Bone marrow (tissue), 2 donors: ENCODE measurements around the gene KL.

Experiments
- DNase-seq, 2 donors: peaks; one replicate each; lab custom pipeline; 2025; lab: John Stamatoyannopoulos, UW

KL gene

GRCh38 chr13:33016414-33017322 lies at the start of gene KL:
Gene KL, plus strand, starts transcription at chr13:33016423. Its CDS starts 18 bp downstream, at chr13:33016441.
- DNase-seq, result peak in 1 of 2 donors; percentile 54

DNA sequence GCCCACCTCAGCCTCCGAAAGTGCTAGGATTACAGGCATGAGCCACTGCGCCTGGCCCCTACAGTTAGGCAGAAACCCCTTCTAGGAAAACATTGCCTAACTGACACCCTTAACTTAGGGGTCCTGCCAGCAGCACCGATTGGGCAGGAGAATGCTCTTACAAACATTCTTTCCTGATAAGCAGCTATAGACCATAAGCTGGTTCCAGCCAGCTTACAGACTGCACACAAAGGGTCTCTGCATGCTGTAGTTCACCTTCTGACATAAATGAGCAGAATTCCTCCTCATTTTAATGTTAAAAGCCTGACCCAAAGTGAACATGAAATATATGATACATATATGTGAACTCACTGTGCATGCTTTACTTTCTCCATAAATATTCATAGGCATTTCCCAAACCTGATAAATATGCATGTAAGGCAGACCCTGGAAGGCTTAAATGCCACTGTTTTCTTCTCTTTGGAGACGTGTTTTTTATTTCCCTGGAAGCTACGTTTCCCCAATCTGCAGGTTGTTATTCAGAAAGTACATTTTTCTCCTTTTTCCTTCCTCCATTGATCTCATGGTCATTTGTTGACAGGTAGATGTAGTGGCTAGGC lies 48.5 kb upstream of the KL start:
- DNase-seq, result no peak

- DNase-seq, result no peak
These were observed 47.9 kb upstream of the KL start for GRCh38 chr13:32968316-32968715.

- no peak for DNase-seq
These were observed 47.4 kb upstream of the KL start for GRCh38 chr13:32968793-32969192.

- DNase-seq, result no peak
These were observed 46.7 kb upstream of the KL start for GRCh38 chr13:32969516-32969941.

GRCh38 chr13:32976056-32976805 lies 40.0 kb upstream of the KL start:
- DNase-seq, result no peak

DNA sequence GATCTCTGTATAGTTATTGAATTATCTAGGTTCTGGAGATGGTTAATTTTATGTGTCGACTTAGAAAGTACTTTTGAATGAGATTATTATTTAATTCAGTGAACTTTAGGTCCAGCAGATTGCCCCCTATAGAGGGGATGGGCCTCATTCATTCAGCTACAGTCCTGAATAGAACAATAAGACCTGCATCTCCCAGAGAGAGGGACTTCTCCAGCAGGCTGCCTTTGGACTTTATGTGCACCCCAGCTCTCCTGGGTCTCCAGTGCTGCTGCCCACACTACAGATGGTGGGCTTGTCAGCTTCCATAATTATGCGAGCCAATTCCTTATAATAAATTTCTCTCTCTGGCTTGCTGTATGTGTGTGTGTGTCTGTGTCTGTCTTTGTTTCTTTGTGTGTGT lies 39.3 kb upstream of the KL start:
- no peak for DNase-seq

DNA sequence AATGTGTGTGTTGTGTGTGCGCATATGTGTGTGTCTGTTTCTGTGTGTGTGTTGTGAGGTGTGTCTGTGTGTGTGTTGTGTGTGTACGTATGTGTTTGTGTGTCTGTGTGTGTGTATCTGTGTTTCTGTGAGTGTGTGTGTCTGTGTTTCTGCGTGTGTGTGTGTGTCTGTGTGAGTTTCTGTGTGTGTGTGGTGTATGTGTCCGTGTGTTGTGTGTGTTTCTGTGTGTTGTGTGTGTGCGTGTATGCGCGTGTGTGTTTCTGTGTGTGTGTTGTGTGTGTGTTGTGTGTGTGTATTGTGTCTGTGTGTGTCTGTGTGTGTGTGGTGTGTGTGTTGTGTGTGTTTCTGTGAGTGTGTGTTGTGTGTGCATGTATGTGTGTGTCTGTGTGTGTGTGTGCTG lies 38.9 kb upstream of the KL start:
- DNase-seq, result no peak

DNA sequence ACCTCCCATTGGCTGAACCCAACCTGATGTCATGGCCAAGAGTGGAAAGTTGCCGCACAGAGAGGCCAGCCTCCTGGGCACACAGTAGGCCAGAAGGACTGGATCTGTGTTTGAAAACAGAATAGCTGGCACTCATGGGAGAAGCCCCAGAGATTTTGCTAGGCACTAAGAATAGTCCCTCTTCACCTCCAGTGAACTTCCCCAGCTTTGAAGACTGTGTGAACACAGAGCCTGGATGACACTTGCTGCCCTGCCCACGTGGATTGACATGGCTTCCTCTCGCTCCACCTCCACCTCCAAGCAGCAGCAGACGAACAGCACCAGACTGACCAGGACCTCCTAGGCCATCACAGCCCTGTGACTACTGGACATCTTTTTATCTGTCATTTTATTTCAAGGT lies 37.9 kb upstream of the KL start:
- DNase-seq, result no peak

GRCh38 chr13:32983058-32983457 lies 33.2 kb upstream of the KL start:
- no peak for DNase-seq

- DNase-seq, result no peak
These were observed 31.2 kb upstream of the KL start for GRCh38 chr13:32984857-32985626.

- no peak for DNase-seq
These were observed 29.7 kb upstream of the KL start for GRCh38 chr13:32986552-32986951.

DNA sequence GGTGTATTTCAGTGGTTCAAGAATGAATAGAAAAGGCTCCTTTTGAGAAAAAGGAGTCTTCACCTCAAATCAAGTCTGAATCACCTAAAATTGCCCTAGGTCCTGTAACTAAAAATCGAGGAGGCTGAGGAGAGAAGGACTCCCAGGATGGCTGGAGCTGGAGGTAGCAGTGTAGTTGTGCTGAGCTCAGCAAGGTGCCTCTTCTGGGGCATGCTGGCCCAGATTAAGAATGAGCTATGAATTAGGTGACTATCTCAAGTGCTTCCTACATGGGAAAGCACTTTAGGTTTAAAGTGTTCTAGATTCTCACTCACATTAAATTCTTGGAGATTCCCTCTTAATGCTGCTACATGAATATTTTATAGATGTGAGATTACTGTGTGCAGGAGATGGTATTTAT lies 28.8 kb upstream of the KL start:
- no peak for DNase-seq

GRCh38 chr13:32988608-32989289 lies 27.5 kb upstream of the KL start:
- DNase-seq, result peak in 1 of 2 donors; percentile 2

DNA sequence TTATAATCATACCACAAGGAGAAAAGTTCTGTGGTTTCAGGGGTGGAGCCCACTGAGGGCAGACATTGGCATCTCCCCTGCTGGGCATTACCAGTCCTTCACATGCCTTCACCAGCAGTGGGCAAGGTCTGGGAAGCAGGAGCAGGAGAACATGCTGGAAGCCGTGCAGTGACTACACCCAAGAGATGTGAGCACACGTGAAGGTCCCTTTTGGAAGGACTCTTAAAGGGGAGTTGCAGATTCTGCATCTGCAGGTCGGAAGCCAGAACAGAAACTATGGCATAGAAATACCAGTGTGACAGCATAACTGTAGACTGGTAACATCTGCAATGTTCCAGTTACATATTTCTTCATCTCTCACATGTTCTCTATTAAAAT lies 26.9 kb upstream of the KL start:
- DNase-seq, result no peak

GRCh38 chr13:32989942-32990341 lies 26.3 kb upstream of the KL start:
- DNase-seq, result no peak

DNA sequence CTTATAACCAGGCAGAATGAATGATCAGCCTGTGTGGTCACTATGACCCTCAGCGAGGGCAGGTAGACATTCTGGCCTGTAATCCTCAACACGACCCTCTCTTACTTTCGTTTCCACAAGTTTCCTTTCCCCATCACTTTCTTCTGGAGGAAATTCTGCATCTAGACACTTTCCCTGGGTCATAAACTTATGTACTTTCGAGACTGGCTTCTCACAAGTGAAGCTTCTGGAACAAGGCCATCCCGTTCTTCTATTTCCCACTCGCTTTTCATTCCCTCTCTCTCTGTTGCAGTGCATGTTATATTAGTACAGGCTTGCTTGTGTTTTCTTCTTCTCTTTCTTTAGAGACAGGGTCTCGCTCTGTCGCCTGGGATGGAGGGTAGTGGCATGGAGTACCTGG lies 23.1 kb upstream of the KL start:
- DNase-seq, result no peak

- DNase-seq, result no peak
These were observed 18.8 kb upstream of the KL start for GRCh38 chr13:32997399-32997798.

DNA sequence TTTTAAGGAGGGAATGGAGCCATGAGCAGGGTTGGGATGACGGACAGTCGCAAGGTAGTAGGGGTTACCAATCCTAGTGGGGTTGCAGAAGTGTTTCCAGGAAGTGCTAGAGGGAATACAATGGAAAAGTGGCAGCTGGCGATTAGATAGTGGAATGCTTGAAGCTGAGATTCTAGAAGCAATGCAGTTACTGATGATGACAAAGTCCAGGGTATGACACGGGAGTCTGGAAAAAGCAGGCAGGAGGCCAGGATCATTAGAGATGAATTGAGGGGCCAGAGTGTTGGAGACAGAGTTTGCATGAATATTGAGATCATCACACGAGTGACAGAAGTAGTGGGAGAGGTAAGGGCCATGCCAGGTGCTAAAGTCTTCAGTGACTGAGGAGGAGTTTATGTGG lies 17.3 kb upstream of the KL start:
- DNase-seq, result no peak

DNA sequence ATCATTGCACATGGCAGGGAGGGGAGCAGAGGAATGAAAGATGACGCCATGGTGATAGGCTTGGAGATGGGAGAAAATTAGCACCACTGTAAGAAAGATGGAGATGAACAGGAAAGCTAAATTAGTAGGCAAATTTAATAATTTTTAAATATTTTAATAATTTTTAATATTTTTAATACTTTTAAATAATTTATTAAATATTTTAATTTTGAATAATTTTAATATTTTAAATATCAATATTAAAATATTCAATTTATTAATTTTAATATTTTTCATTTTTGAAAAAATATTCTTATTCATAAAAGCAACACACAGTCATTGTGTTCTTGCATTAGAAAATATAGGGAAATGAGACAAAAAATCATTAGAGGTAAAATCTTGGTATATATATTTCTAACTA lies 15.9 kb upstream of the KL start:
- DNase-seq, result no peak

- no peak for DNase-seq
These were observed 12.7 kb upstream of the KL start for GRCh38 chr13:33003458-33004019.
